ENCODE results near the gene COG3. TPM values are rescaled to one million over a fixed set of nuclear protein-coding genes. Genes with fewer than 3 reads are reported as not detected.

The COG3 gene
- polyA plus RNA-seq, 3 donors, result 12.3 to 25.3 (median 12.9) TPM

- Mint-ChIP-seq H3K4me3 (no peak overlapping the region), H3K4me1 (no peaks in the 10 kb centered on the region), H3K36me3 (peaks cover 59 to 69% of the 10 kb centered on the region in 2 donors), H3K9me3 (no peaks in the 10 kb centered on the region), H3K27me3 (ENCODE audit: low read depth in 3 of 3) (no peaks in the 10 kb centered on the region), H3K27ac (no peak overlapping the region)
- intact Hi-C loops (cut with micrococcal nuclease), result no loop called here
- H3K4me2 ChIP-seq (replicated peaks; ENCODE audit: extremely low read depth, low read length, poor library complexity, severe bottlenecking), result no peak overlapping the region
- H4K20me1 ChIP-seq (ENCODE audit: insufficient read depth, low read length), result no peaks in the 10 kb centered on the region
- DNase-seq, result no peak
- H3K9me3 ChIP-seq (replicated peaks in 1 of 2; ENCODE audit: control insufficient read depth in 1 of 2, insufficient read depth in 1 of 2, low read length in 2 of 2), result no peaks in the 10 kb centered on the region
- no peak overlapping the region for H3K27ac ChIP-seq (ENCODE audit: low read depth in 1 of 2, low read length in 2 of 2)
- no peak overlapping the region for H3K4me3 ChIP-seq (replicated peaks in 1 of 3; ENCODE audit: low read depth in 2 of 3, low read length in 3 of 3)
- H2AFZ ChIP-seq (ENCODE audit: insufficient read depth, low read depth, low read length, poor library complexity, severe bottlenecking), result no peak overlapping the region
- H3K4me1 ChIP-seq (ENCODE audit: control insufficient read depth in 1 of 2, insufficient read depth in 2 of 2, low read length in 2 of 2), result no peaks in the 10 kb centered on the region
- no peaks in the 10 kb centered on the region for H3K27me3 ChIP-seq (ENCODE audit: control insufficient read depth in 2 of 2, insufficient read depth in 2 of 2, low read length in 2 of 2)
- H3K36me3 ChIP-seq (replicated peaks in 1 of 2; ENCODE audit: control insufficient read depth in 1 of 2, insufficient read depth in 2 of 2, low read length in 2 of 2), result peaks cover 74 to 85% of the 10 kb centered on the region in 2 donors
- no peaks in the 10 kb centered on the region for H3K79me2 ChIP-seq (ENCODE audit: insufficient read depth, low read length)
- TF ChIP-seq CTCF (IDR thresholded peaks at IDR 0.05), result peak; percentile 15
- no peak overlapping the region for H3K9ac ChIP-seq (ENCODE audit: insufficient read depth, low read length, poor library complexity, severe bottlenecking)
- no CpG with 5 or more reads among the region's 1 CpG for WGBS (ENCODE audit: insufficient coverage)
These were observed 25.3 kb downstream of the COG3 start for GRCh38 chr13:45490068-45490467.

GRCh38 chr13:45492538-45492937, 27.8 kb downstream of the COG3 start:
- peaks cover 0 to 2% (median 0%) of the 10 kb centered on the region in 7 donors for H3K9me3 Mint-ChIP-seq
- WGBS (ENCODE audit: insufficient coverage), result no CpG with 5 or more reads among the region's 1 CpG
- peaks cover 85 to 96% of the 10 kb centered on the region in 2 donors for H3K36me3 ChIP-seq (replicated peaks in 1 of 2; ENCODE audit: control insufficient read depth in 1 of 2, insufficient read depth in 2 of 2, low read length in 2 of 2)
- H3K27ac ChIP-seq (ENCODE audit: low read depth in 1 of 2, low read length in 2 of 2), result no peak overlapping the region
- H3K9me3 ChIP-seq (replicated peaks in 1 of 2; ENCODE audit: control insufficient read depth in 1 of 2, insufficient read depth in 1 of 2, low read length in 2 of 2), result no peaks in the 10 kb centered on the region
- H3K4me3 ChIP-seq (replicated peaks in 1 of 3; ENCODE audit: low read depth in 2 of 3, low read length in 3 of 3), result no peak overlapping the region
- H4K20me1 ChIP-seq (ENCODE audit: insufficient read depth, low read length), result no peaks in the 10 kb centered on the region
- no peaks in the 10 kb centered on the region for H3K27me3 Mint-ChIP-seq (ENCODE audit: low read depth in 3 of 3)
- no peak overlapping the region for H2AFZ ChIP-seq (ENCODE audit: insufficient read depth, low read depth, low read length, poor library complexity, severe bottlenecking)
- no peak for DNase-seq
- intact Hi-C loops (cut with micrococcal nuclease), result no loop called here
- no peak overlapping the region for H3K27ac Mint-ChIP-seq
- peaks cover 61 to 75% of the 10 kb centered on the region in 2 donors for H3K36me3 Mint-ChIP-seq
- TF ChIP-seq CTCF (IDR thresholded peaks at IDR 0.05), result no peak
- H3K4me1 Mint-ChIP-seq, result no peaks in the 10 kb centered on the region
- no peak overlapping the region for H3K9ac ChIP-seq (ENCODE audit: insufficient read depth, low read length, poor library complexity, severe bottlenecking)
- H3K4me1 ChIP-seq (ENCODE audit: control insufficient read depth in 1 of 2, insufficient read depth in 2 of 2, low read length in 2 of 2), result no peaks in the 10 kb centered on the region
- no peaks in the 10 kb centered on the region for H3K79me2 ChIP-seq (ENCODE audit: insufficient read depth, low read length)
- no peaks in the 10 kb centered on the region for H3K27me3 ChIP-seq (ENCODE audit: control insufficient read depth in 2 of 2, insufficient read depth in 2 of 2, low read length in 2 of 2)
- no peak overlapping the region for H3K4me2 ChIP-seq (replicated peaks; ENCODE audit: extremely low read depth, low read length, poor library complexity, severe bottlenecking)
- H3K4me3 Mint-ChIP-seq, result no peak overlapping the region

All from CD14-positive monocyte (primary cell).